ENCODE measurements around the gene IFI6.
"Not testable (repeated sequence)": the region's sequence is repeated elsewhere in the genome, so short reads cannot be mapped to it uniquely, and the experiment has no call there.

Gene IFI6

GRCh38 chr1:27686223-27686990 is 14.4 kb upstream of the IFI6 start:
- in situ Hi-C loops (cut with MboI; ENCODE audit: low sequenced_read_pairs, unreplicated experiment) = no loop called here
- TF ChIP-seq CTCF (IDR thresholded peaks at IDR 0.05; ENCODE audit: borderline replicate concordance, control extremely low read depth, extremely low read depth, insufficient read depth, missing control alignments) = no peak
- DNase-seq (ENCODE audit: low spot score) = no peak

GRCh38 chr1:27684176-27684575 is 12.2 kb upstream of the IFI6 start:
- no peak for DNase-seq (ENCODE audit: low spot score)
- in situ Hi-C loops (cut with MboI; ENCODE audit: low sequenced_read_pairs, unreplicated experiment) = no loop called here
- TF ChIP-seq CTCF (IDR thresholded peaks at IDR 0.05; ENCODE audit: borderline replicate concordance, control extremely low read depth, extremely low read depth, insufficient read depth, missing control alignments) = no peak

- TF ChIP-seq CTCF (IDR thresholded peaks at IDR 0.05; ENCODE audit: borderline replicate concordance, control extremely low read depth, extremely low read depth, insufficient read depth, missing control alignments) = no peak
- no peak for DNase-seq (ENCODE audit: low spot score)
- in situ Hi-C loops (cut with MboI; ENCODE audit: low sequenced_read_pairs, unreplicated experiment) = no loop called here
Observed at GRCh38 chr1:27682351-27682944, 10.5 kb upstream of the IFI6 start.

GRCh38 chr1:27681580-27681979 is 9.6 kb upstream of the IFI6 start:
- in situ Hi-C loops (cut with MboI; ENCODE audit: low sequenced_read_pairs, unreplicated experiment); DNase-seq (ENCODE audit: low spot score): not testable (repeated sequence)

- DNase-seq (ENCODE audit: low spot score); in situ Hi-C loops (cut with MboI; ENCODE audit: low sequenced_read_pairs, unreplicated experiment): not testable (repeated sequence)
Observed at GRCh38 chr1:27680225-27680791, 8.3 kb upstream of the IFI6 start.

GRCh38 chr1:27678747-27679146 is 6.8 kb upstream of the IFI6 start:
- in situ Hi-C loops (cut with MboI; ENCODE audit: low sequenced_read_pairs, unreplicated experiment) = no loop called here
- TF ChIP-seq CTCF (IDR thresholded peaks at IDR 0.05; ENCODE audit: borderline replicate concordance, control extremely low read depth, extremely low read depth, insufficient read depth, missing control alignments) = no peak
- DNase-seq (ENCODE audit: low spot score) = no peak

- in situ Hi-C loops (cut with MboI; ENCODE audit: low sequenced_read_pairs, unreplicated experiment) = no loop called here
- TF ChIP-seq CTCF (IDR thresholded peaks at IDR 0.05; ENCODE audit: borderline replicate concordance, control extremely low read depth, extremely low read depth, insufficient read depth, missing control alignments) = no peak
- DNase-seq (ENCODE audit: low spot score) = no peak
Observed at GRCh38 chr1:27676410-27676809, 4.4 kb upstream of the IFI6 start.
